ENCODE data around the gene PSMB1.

The PSMB1 gene

GRCh38 chr6:170552765-170553533, at the start of gene PSMB1:
PSMB1 (minus strand) TSS chr6:170553307; CDS start chr6:170553242, 65 bp downstream.
- peak; percentile 92 for DNase-seq

DNA sequence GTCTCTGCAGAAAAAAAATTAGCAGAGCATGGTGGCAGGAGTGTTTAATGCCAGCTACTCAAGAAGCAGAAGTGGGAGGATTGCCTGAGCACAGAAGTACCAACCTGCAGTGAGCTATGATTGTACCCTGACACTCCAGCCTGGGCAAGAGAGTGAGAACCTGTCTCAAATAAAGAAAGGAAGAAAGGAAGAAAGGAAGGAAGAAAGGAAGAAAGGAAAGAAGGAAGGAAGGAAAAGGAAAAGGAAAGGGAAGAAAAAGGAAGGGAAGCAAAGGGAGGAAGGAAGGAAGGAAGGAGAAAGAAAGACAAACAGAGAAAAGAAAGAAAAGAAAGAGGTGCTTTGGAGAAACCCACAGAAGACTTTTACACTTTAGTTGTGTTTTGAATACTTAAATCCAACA, 44.2 kb upstream of the PSMB1 start:
- no peak for DNase-seq

DNA sequence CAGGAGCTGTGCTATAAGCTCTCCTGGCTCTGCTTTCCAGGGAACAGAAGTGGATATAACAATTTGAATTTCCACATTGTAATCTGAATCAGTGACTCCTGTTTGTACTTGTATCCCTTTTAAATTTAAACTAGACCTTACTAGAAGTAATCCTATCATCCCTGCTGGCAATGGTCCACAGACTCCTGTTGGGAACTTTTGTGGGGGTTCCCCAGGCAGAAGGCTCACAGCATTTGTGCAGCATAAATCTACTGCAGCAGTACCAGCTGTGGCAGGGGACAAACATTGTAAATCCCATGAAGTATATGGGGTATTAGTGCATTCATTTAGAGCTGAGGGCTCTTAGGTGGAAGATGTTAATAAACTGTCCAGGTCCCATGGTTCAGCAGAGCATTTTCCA, 43.3 kb upstream of the PSMB1 start:
- no peak for DNase-seq

- no peak for DNase-seq
Measured at GRCh38 chr6:170590725-170591124, 37.6 kb upstream of the PSMB1 start.

- no peak for DNase-seq
Measured at GRCh38 chr6:170584954-170585498, 31.9 kb upstream of the PSMB1 start.

DNA sequence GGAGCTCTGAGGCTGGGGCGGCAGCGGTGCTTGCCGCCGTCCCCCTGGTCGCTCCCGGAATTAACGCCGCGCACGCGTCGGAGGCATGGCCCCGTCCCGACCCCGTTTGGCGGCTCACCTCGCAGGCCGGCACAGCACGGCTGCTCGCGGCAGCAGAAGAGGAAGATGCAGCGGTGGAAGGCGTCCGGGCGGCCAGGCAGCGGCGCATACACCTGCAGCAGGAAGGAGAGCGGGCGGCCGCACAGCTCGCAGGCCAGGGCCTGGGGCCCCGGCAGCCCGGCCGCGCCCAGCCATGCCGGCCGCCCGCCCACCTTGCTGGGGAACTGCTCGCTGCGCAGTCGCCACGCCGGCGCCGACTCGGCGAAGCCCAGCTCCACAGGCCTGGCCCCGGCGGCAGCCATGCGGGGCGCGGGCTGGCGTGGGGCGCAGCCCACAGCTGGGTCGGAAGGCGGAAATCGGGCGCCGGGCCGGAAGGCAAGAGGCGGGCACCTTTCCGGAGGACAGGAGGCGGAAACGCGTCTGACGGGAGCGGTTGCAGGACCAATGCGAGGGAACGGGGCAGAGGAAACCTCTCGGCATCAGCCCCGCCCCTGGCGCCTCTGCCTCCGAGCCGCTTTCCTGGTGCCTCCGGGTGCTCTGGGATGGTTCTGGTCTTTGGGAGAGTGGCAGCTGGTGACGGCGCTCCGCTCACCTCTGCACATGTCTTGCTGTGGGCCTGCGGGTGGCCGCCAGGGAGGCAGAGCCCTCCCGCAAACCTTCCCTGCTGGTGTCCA, 31.3 kb upstream of the PSMB1 start, which contains the start of gene PDCD2:
TSS of gene PDCD2 (minus strand) at position 457 of the 773 bp plus-strand sequence. CDS start at position 401, 56 bp downstream.
- DNase-seq: peak; percentile 96

GRCh38 chr6:170583756-170584180, 30.7 kb upstream of the PSMB1 start:
- DNase-seq: peak; percentile 10

DNA sequence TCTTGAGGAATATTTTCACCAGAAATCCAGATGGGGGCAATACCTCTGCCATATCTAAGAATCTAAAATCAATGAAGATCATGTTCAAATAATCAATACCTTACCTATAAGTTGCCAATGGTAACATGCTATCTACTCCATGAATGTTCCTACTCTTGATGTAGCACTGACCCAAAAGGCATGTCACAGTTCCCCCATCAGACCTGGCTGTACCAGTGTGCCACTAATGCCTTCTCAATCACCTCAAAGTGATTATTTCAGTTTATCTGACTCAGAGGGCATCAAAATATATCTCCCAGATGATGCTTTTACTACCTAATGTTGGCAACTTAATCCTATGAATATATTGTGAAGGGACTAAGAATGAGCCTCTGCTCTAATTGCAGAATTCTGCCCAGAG, 25.8 kb upstream of the PSMB1 start:
- no peak for DNase-seq

DNA sequence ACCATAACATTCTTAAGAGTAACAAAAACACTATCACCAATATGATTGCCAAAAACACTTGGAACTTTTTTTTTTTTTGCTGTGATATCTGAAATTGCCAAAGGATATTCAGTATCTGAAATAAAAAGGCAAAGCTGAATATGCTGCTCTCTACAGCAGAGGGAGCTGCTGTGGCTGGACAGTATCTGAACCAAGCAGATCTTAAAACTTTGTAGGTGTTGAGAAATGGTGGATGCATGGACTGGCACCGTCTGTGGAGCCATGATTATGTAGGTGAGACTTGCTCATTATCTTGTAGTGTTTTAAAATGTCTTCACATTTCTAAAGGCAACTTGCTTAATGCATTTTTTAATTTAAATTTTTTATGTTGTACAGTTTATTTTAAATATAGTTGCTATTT, 22.1 kb upstream of the PSMB1 start:
- DNase-seq: no peak

GRCh38 chr6:170572704-170573466, 19.8 kb upstream of the PSMB1 start:
- DNase-seq: no peak

DNA sequence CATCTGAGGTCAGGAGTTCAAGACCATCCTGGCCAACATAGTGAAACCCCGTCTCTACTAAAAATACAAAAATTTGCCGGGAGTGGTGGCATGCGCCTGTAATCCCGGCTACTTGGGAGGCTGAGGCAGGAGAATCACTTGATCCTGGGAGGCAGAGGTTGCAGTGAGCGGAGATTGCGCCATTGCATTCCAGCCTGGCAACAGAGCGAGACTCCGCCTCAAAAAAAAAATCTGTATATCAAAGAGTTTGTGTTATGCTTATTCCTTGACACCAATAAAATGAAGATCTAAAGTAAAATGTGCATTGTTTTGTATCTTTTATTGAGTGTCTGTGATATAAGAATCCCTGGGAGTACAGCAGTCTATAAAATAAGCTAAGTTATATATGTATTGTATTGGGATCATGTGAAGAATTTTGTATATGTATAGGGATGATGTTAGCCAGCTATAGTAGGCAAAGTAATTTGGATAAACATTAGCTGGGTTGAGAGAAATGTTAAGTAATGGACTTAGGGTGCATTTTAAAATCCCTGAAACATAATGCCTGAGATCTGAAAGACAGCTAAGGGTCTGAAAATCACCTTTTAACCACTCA, 11.9 kb upstream of the PSMB1 start:
- no peak for DNase-seq

- DNase-seq: no peak
Measured at GRCh38 chr6:170561555-170561954, 8.4 kb upstream of the PSMB1 start.

- DNase-seq: no peak
Measured at GRCh38 chr6:170555305-170555704, 2.2 kb upstream of the PSMB1 start.

DNA sequence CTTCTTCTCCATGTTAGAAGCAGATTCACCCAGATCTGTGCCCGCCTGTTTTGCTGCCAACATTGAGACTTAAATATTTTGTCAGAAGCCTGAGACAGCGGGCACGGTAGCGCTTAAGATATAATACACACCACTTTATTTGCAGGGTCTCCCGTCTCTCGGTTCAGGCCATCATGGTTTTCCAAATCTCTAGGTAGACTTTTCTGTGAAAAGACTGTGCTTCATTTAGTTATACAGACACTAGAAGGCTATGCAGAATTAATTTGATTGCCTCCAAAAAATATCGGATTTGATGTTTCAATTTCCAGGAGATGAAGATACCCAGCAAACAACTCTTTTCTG, 1.7 kb upstream of the PSMB1 start:
- DNase-seq: peak; percentile 9

- peak; percentile 98 for DNase-seq
Measured at GRCh38 chr6:170554013-170554795, 1.1 kb upstream of the PSMB1 start, which contains the start of gene TBP. TBP (plus strand) TSS chr6:170554369; CDS start chr6:170557030, 2,661 bp downstream.

DNA sequence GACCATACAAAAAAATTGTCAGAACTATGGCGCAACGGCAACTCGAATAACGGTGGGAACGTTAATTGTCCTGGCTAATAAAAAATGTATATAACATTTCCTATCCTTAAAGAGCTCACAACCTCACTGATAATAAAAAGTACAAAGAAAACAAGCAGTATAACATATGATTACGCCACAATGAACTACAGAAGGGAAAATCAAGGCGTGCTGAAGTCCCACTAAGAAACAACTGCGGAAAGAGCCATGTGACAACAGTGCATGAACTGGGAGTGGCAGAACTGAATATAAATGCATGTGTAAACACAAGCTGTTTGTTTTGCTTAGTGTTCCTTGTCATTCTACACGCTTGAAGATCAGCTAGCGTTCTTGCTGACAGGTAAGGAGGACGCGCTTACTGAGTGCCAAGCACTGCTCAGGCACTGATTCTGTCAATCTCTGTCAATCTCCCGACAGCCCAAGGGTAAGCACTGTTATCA, 466 bp upstream of the PSMB1 start:
- DNase-seq: no peak

GRCh38 chr6:170545405-170545804, 7.7 kb downstream of the PSMB1 start:
- no peak for DNase-seq

DNA sequence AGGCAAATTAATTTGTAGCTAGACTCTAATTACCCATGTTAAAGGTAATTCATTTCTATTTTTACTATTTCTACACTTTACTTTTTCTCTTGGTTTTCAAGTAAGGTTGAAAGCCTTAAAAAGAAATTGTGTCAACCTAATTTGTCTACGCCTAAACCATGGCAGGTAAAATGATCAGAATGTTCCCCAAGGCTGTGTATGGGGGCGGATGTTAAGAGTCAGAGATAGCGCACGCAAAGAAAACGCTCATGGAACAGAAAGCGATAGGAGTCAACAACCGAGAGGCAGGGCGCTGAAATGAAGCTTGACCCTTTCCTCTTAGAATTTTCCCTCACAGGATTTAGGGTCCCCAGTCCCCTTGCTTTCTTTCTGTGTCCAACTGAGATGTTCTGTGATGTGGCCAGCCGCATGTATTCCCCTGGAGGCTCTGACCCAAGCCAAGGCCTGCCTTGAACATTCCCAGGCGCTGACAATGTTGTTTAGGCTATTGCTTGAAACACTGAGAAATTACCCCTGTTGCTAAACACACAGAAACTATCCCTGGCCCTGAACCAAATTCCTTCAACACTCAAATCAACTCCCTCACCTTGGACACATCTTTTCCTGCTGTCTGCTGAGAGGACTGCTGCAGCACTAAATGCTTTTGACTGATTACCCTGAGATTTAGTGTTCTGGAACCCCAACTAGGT, 10.9 kb downstream of the PSMB1 start:
- DNase-seq: no peak

GRCh38 chr6:170537329-170537728, 15.8 kb downstream of the PSMB1 start:
- no peak for DNase-seq

DNA sequence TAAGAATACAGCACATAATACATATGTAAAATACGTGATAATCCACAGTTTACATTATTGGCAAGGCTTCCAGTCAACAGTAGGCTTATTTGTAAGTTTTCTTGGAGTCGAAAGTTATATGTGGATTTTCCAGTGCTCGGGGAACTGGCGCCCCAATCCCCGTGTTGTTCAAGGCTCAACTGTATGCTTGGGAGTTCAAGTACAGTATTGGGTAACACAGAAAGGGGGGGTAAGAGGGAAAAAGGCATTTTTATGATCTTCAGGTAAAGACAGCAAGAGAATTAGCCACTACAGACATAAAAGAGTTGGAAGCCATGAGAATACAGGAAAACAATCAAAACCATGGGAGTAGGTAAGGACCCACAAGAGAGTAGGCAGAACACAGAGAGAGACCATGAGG, 16.4 kb downstream of the PSMB1 start:
- no peak for DNase-seq

DNA sequence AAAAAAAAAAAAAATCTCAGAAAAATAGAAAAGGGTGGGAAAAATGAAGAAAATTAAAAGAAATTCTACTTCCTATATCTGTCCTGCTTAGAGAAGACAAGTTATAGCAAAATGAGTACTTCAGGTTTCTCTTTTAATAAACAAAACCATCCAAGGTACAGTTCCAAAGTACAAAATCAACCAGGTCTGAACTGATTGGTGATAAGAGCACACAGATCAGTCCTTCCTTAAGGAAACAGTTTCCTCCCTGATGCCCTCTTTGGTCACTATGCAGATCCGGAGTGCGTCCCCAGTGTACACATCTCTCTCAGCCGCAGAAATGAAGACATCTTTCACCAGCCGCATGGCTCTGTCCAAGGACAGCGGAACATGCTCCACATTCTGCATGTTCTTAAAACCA, 18.1 kb downstream of the PSMB1 start:
- no peak for DNase-seq
